Measurements from ENCODE around the gene TNFAIP3.

- no peak for TF ChIP-seq CTCF (IDR thresholded peaks at IDR 0.05; ENCODE audit: low read depth, low read length)
- no peak for TF ChIP-seq EZH2phosphoT487 (IDR thresholded peaks at IDR 0.05; ENCODE audit: low read depth)
Measured at GRCh38 chr6:137910843-137911456, 43.9 kb downstream of the TNFAIP3 start.
